Measurements from ENCODE around the gene PDZD2.

DNA sequence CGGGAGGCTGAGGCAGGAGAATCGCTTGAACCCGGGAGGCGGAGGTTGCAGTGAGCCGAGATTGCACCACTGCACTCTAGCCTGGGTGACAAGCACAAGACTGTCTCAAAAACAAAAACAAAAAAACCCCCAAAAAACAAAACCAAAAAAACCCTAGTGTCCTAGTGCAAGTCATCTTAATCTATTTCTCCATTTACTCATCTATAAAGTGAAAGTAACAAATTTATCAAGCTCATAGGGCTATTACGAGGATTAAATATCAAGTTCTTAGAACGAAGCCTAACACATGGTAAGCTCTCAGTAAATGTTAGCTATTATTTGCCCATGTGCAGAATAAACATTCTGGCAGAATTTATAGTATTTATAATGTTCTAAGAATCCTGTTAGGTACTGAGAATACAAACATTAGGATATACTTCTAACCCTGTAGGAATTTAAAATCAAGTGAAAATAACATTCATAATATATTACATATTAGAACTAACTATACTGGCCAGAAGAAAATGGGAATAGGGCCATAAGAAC is 490.2 kb downstream of the PDZD2 start:
- TF ChIP-seq, protein P1, sequence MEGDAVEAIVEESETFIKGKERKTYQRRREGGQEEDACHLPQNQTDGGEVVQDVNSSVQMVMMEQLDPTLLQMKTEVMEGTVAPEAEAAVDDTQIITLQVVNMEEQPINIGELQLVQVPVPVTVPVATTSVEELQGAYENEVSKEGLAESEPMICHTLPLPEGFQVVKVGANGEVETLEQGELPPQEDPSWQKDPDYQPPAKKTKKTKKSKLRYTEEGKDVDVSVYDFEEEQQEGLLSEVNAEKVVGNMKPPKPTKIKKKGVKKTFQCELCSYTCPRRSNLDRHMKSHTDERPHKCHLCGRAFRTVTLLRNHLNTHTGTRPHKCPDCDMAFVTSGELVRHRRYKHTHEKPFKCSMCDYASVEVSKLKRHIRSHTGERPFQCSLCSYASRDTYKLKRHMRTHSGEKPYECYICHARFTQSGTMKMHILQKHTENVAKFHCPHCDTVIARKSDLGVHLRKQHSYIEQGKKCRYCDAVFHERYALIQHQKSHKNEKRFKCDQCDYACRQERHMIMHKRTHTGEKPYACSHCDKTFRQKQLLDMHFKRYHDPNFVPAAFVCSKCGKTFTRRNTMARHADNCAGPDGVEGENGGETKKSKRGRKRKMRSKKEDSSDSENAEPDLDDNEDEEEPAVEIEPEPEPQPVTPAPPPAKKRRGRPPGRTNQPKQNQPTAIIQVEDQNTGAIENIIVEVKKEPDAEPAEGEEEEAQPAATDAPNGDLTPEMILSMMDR (conservative IDR thresholded peaks at IDR 0.05; ENCODE audit: low read depth in 2 of 2), result no peak
- no peak for TF ChIP-seq EZH2 (IDR thresholded peaks at IDR 0.05; ENCODE audit: low read depth, unreplicated experiment)
- TF ChIP-seq, protein P2, sequence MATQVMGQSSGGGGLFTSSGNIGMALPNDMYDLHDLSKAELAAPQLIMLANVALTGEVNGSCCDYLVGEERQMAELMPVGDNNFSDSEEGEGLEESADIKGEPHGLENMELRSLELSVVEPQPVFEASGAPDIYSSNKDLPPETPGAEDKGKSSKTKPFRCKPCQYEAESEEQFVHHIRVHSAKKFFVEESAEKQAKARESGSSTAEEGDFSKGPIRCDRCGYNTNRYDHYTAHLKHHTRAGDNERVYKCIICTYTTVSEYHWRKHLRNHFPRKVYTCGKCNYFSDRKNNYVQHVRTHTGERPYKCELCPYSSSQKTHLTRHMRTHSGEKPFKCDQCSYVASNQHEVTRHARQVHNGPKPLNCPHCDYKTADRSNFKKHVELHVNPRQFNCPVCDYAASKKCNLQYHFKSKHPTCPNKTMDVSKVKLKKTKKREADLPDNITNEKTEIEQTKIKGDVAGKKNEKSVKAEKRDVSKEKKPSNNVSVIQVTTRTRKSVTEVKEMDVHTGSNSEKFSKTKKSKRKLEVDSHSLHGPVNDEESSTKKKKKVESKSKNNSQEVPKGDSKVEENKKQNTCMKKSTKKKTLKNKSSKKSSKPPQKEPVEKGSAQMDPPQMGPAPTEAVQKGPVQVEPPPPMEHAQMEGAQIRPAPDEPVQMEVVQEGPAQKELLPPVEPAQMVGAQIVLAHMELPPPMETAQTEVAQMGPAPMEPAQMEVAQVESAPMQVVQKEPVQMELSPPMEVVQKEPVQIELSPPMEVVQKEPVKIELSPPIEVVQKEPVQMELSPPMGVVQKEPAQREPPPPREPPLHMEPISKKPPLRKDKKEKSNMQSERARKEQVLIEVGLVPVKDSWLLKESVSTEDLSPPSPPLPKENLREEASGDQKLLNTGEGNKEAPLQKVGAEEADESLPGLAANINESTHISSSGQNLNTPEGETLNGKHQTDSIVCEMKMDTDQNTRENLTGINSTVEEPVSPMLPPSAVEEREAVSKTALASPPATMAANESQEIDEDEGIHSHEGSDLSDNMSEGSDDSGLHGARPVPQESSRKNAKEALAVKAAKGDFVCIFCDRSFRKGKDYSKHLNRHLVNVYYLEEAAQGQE (IDR thresholded peaks at IDR 0.05; ENCODE audit: unreplicated experiment), result no peak
- no peak for TF ChIP-seq STAT1 (IDR thresholded peaks at IDR 0.05; ENCODE audit: unreplicated experiment)
- no peak for TF ChIP-seq NANOG (IDR thresholded peaks at IDR 0.05; ENCODE audit: borderline replicate concordance)

Measured in GM23338 (cell line).